SK-N-SH (cell line): ENCODE measurements around the gene PLRG1. TPM values are rescaled to one million over a fixed set of nuclear protein-coding genes. Genes with fewer than 3 reads are reported as not detected.

Source experiments
- CTCF ChIA-PET: fragments of 300-600, 350-600 bp; formaldehyde crosslinking; extraction: SDS; loops from one replicate; lab custom pipeline; 2021; lab: Yijun Ruan, JAX
- POLR2A ChIA-PET: fragments of 350-600 bp; sonication (Branson Sonifier 250); formaldehyde crosslinking; extraction: SDS; loops from one replicate; lab custom pipeline; 2020; ENCODE audit warnings: antibody characterized with exemption, inconsistent platforms; lab: Yijun Ruan, JAX
- DNase-seq: peaks from one replicate; pipeline ENCODE4 v3.0.0; 2012
- H2AFZ ChIP-seq: fragments of 200-600 bp; sonication (generic); 2 replicates; pipeline ENCODE4 v1.8.1; 2016; ENCODE audit warnings: antibody characterized with exemption, mild to moderate bottlenecking, low read depth
- H3F3A ChIP-seq: fragments of 200-600 bp; sonication (generic); replicated peaks from 2 replicates; pipeline ENCODE3; 2016; ENCODE audit warnings: antibody characterized with exemption, mild to moderate bottlenecking; ENCODE audit not compliant: insufficient read depth
- H3K27ac ChIP-seq, 2 experiments: fragments of 200-500 bp in 1 of 2; fragments of 200-600 bp in 1 of 2; sonication (Bioruptor generic) in 1 of 2; sonication (generic), shearing (Covaris generic) in 1 of 2; 2 replicates each; pipeline versions ENCODE4 v1.5.1 to v1.6.1; 2014 to 2016; ENCODE audit warnings: low read depth in 2 of 2, inconsistent platforms in 1 of 2, low read length in 1 of 2, mild to moderate bottlenecking in 1 of 2, mixed read lengths in 1 of 2
- H3K27me3 ChIP-seq: fragments of 200-600 bp; sonication (generic), shearing (Covaris generic); 2 replicates; pipeline ENCODE4 v1.6.1; 2016; ENCODE audit warnings: mixed run types; ENCODE audit not compliant: insufficient read depth
- H3K36me3 ChIP-seq, 2 experiments: fragments of 200-500 bp in 1 of 2; fragments of 200-600 bp in 1 of 2; sonication (Bioruptor generic) in 1 of 2; sonication (generic) in 1 of 2; replicated peaks in 1 of 2; 2 replicates each; pipeline versions ENCODE3 to v1.5.1; 2014 to 2016; ENCODE audit warnings: low read length in 1 of 2, mild to moderate bottlenecking in 1 of 2; ENCODE audit not compliant: insufficient read depth in 2 of 2, control insufficient read depth in 1 of 2
- H3K4me1 ChIP-seq, 2 experiments: fragments of 200-500 bp in 1 of 2; fragments of 200-600 bp in 1 of 2; sonication (Bioruptor generic) in 1 of 2; sonication (generic), shearing (Covaris generic) in 1 of 2; 2 replicates each; pipeline versions ENCODE4 v1.5.1 to v1.6.1; 2014 to 2016; ENCODE audit warnings: low read depth in 1 of 2, low read length in 1 of 2, mixed run types in 1 of 2; ENCODE audit not compliant: insufficient read depth in 2 of 2, control insufficient read depth in 1 of 2
- H3K4me2 ChIP-seq: fragments of 200-600 bp; sonication (generic), shearing (Covaris generic); 2 replicates; pipeline ENCODE4 v1.6.1; 2017; ENCODE audit warnings: mixed run types
- H3K4me3 ChIP-seq, 2 experiments: fragments of 200-500 bp in 1 of 2; fragments of 200-600 bp in 1 of 2; sonication (Bioruptor generic) in 1 of 2; sonication (generic), shearing (Covaris generic) in 1 of 2; 2 replicates each; pipeline versions ENCODE4 v1.5.1 to v1.8.1; 2014 to 2016; ENCODE audit warnings: low read depth in 2 of 2, inconsistent platforms in 1 of 2, low read length in 1 of 2, mild to moderate bottlenecking in 1 of 2, mixed read lengths in 1 of 2, moderate library complexity in 1 of 2
- H3K79me2 ChIP-seq: fragments of 200-600 bp; sonication (generic); 2 replicates; pipeline ENCODE4 v1.8.1; 2017; ENCODE audit warnings: mild to moderate bottlenecking; ENCODE audit not compliant: insufficient read depth
- H3K9ac ChIP-seq: fragments of 200-600 bp; sonication (generic); 2 replicates; pipeline ENCODE4 v1.6.1; 2017; ENCODE audit warnings: mixed run types
- H3K9me2 ChIP-seq: fragments of 200-600 bp; sonication (generic); 2 replicates; pipeline ENCODE4 v1.6.1; 2017; ENCODE audit warnings: mixed run types
- H3K9me3 ChIP-seq: fragments of 200-600 bp; sonication (generic); 2 replicates; pipeline ENCODE4 v1.6.1; 2017; ENCODE audit warnings: mixed run types, mild to moderate bottlenecking, moderate library complexity
- H4K20me1 ChIP-seq: fragments of 200-600 bp; sonication (generic); 2 replicates; pipeline ENCODE4 v1.6.1; 2017; ENCODE audit warnings: mild to moderate bottlenecking, mixed run types; ENCODE audit not compliant: insufficient read depth
- CHD2 ChIP-seq: fragments of 150-350 bp; IDR thresholded peaks from 2 replicates; pipeline ENCODE4 v1.6.1; 2018; ENCODE audit warnings: low read length; ENCODE audit not compliant: partially characterized antibody
- ELF1 ChIP-seq: IDR thresholded peaks from 2 replicates; pipeline ENCODE4 v1.4.0; 2012
- EP300 ChIP-seq, 2 experiments: IDR thresholded peaks; 2 replicates each; pipeline versions ENCODE4 v1.4.0 to v1.6.1; 2012; ENCODE audit warnings: borderline replicate concordance in 1 of 2, low read depth in 1 of 2, low read length in 1 of 2
- FOSL2 ChIP-seq: IDR thresholded peaks from 2 replicates; pipeline ENCODE4 v1.4.0; 2012; ENCODE audit warnings: low read depth, mild to moderate bottlenecking, moderate library complexity, borderline replicate concordance
- FOXJ3 ChIP-seq: sonication (generic); formaldehyde crosslinking; IDR thresholded peaks from 2 replicates; pipeline ENCODE4 v1.5.1; 2020; ENCODE audit warnings: mild to moderate bottlenecking, missing genetic modification reagents
- FOXM1 ChIP-seq: IDR thresholded peaks from 2 replicates; pipeline ENCODE4 v1.4.0; 2012; ENCODE audit warnings: low read depth, mild to moderate bottlenecking
- MEF2A ChIP-seq: IDR thresholded peaks from 2 replicates; pipeline ENCODE4 v1.4.0; 2012; ENCODE audit warnings: low read depth, borderline replicate concordance
- MXI1 ChIP-seq: IDR thresholded peaks from 2 replicates; pipeline ENCODE4 v1.6.1; 2012; ENCODE audit warnings: mild to moderate bottlenecking, low read depth, low read length, improper control_type of control experiment
- NFIC ChIP-seq: IDR thresholded peaks from 2 replicates; pipeline ENCODE4 v1.4.0; 2012; ENCODE audit warnings: borderline replicate concordance
- NRF1 ChIP-seq: IDR thresholded peaks from 2 replicates; pipeline ENCODE4 v1.6.1; 2012; ENCODE audit warnings: low read depth, mild to moderate bottlenecking, low read length
- POLR2AphosphoS5 ChIP-seq: IDR thresholded peaks from 2 replicates; pipeline ENCODE4 v1.6.1; 2012; ENCODE audit warnings: low read depth, low read length
- RAD21 ChIP-seq: IDR thresholded peaks from 2 replicates; pipeline ENCODE4 v1.6.1; 2012; ENCODE audit warnings: mild to moderate bottlenecking, low read length
- RCOR1 ChIP-seq: fragments of 150-350 bp; IDR thresholded peaks from 2 replicates; pipeline ENCODE4 v1.6.1; 2017; ENCODE audit warnings: antibody characterized with exemption, low read length
- REST ChIP-seq: IDR thresholded peaks from 2 replicates; pipeline ENCODE4 v1.6.1; 2012; ENCODE audit warnings: mild to moderate bottlenecking, low read depth, low read length, moderate library complexity
- TAF1 ChIP-seq: IDR thresholded peaks from 2 replicates; pipeline ENCODE4 v1.6.1; 2012; ENCODE audit warnings: low read depth, mild to moderate bottlenecking, low read length, moderate library complexity, borderline replicate concordance
- USF1 ChIP-seq: IDR thresholded peaks from 2 replicates; pipeline ENCODE4 v1.4.0; 2012; ENCODE audit warnings: low read depth, borderline replicate concordance
- YY1 ChIP-seq: IDR thresholded peaks from 2 replicates; pipeline ENCODE4 v1.4.0; 2012; ENCODE audit warnings: low read depth, mild to moderate bottlenecking
- ZBTB33 ChIP-seq: IDR thresholded peaks from 2 replicates; pipeline ENCODE4 v1.4.0; 2012; ENCODE audit warnings: low read depth, borderline replicate concordance
- WGBS: methylation state at CpG from one replicate; pipeline ENCODE4 v1.1.6; 2017; ENCODE audit warnings: low lambda C conversion rate; 5-methylcytosine and 5-hydroxymethylcytosine counted together
- polyA plus RNA-seq, 3 experiments: library from polyadenylated mRNA; depleted of rRNA; stranded (reverse); fragments of >200 nt; gene quantifications; 2 replicates each; pipeline ENCODE4 v1.2.3, GENCODE V29; 2012
- TF ChIP-seq, protein P1 (sequence below): fragments of 200-600 bp; sonication (generic); IDR thresholded peaks from 2 replicates; pipeline ENCODE4 v1.6.1; 2017; ENCODE audit warnings: antibody characterized with exemption, mild to moderate bottlenecking, moderate library complexity
- TF ChIP-seq, protein P2 (sequence below): fragments of 150-350 bp; IDR thresholded peaks from 2 replicates; pipeline ENCODE4 v1.6.1; 2016; ENCODE audit warnings: mild to moderate bottlenecking, low read depth, low read length

The PLRG1 gene
- polyA plus RNA-seq, 1 of the 3 experiments (the other 2 are of a cell fraction), result 64.8 TPM

GRCh38 chr4:154584259-154584658, 34.1 kb upstream of the PLRG1 start:
- Histone ChIP-seq H3K4me3 (no peak overlapping the region), H3F3A (no peaks in the 10 kb centered on the region), H3K27me3 (peaks cover 7% of the 10 kb centered on the region; the same call in 1 of the 2 replicates), H3K9me2 (no peaks in the 10 kb centered on the region; the same call in 1 of the 2 replicates), H3K9me3 (no peaks in the 10 kb centered on the region), H3K27ac (no peak overlapping the region), H3K4me1 (no peaks in the 10 kb centered on the region), H3K9ac (no peak overlapping the region), H3K4me2 (no peak overlapping the region), H3K36me3 (no peaks in the 10 kb centered on the region), H2AFZ (no peak overlapping the region), H3K79me2 (no peaks in the 10 kb centered on the region), H4K20me1 (no peaks in the 10 kb centered on the region)
- WGBS, result 8% methylated on average over 5 of the region's 5 CpGs
- no peak for TF ChIP-seq CHD2
- TF ChIP-seq TAF1, result no peak
- TF ChIP-seq POLR2AphosphoS5, result no peak
- TF ChIP-seq RAD21, result no peak
- no peak for DNase-seq
- ChIA-PET POLR2A (no interaction called here), CTCF (interaction anchor here (2.6 kb wide), 1 partner anchor 11 kb away, joined by 6 read pairs; no protein-coding TSS in a partner anchor)

GRCh38 chr4:154583677-154584076, 33.5 kb upstream of the PLRG1 start:
- Histone ChIP-seq H4K20me1 (no peaks in the 10 kb centered on the region), H3K9me2 (no peaks in the 10 kb centered on the region; the same call in 1 of the 2 replicates), H3K4me3 (no peak overlapping the region), H3K27ac (no peak overlapping the region), H3K79me2 (no peaks in the 10 kb centered on the region), H3K27me3 (peaks cover 5% of the 10 kb centered on the region; the same call in 1 of the 2 replicates), H3F3A (no peaks in the 10 kb centered on the region), H3K4me1 (no peaks in the 10 kb centered on the region), H3K4me2 (no peak overlapping the region), H3K36me3 (no peaks in the 10 kb centered on the region), H2AFZ (no peak overlapping the region), H3K9me3 (no peaks in the 10 kb centered on the region), H3K9ac (no peak overlapping the region)
- CTCF ChIA-PET, result interaction anchor here (1.4 to 2.6 kb wide), 2 partner anchors 11 to 77 kb away, joined by 3 to 6 read pairs; no protein-coding TSS in a partner anchor
- DNase-seq, result no peak
- POLR2A ChIA-PET, result no interaction called here
- no peak for TF ChIP-seq YY1
- no peak for TF ChIP-seq MEF2A
- TF ChIP-seq RCOR1, result no peak
- TF ChIP-seq FOXM1, result no peak
- no peak for TF ChIP-seq FOSL2
- no peak for TF ChIP-seq USF1
- TF ChIP-seq, protein P1, sequence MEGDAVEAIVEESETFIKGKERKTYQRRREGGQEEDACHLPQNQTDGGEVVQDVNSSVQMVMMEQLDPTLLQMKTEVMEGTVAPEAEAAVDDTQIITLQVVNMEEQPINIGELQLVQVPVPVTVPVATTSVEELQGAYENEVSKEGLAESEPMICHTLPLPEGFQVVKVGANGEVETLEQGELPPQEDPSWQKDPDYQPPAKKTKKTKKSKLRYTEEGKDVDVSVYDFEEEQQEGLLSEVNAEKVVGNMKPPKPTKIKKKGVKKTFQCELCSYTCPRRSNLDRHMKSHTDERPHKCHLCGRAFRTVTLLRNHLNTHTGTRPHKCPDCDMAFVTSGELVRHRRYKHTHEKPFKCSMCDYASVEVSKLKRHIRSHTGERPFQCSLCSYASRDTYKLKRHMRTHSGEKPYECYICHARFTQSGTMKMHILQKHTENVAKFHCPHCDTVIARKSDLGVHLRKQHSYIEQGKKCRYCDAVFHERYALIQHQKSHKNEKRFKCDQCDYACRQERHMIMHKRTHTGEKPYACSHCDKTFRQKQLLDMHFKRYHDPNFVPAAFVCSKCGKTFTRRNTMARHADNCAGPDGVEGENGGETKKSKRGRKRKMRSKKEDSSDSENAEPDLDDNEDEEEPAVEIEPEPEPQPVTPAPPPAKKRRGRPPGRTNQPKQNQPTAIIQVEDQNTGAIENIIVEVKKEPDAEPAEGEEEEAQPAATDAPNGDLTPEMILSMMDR, result no peak
- TF ChIP-seq MXI1, result no peak
- no peak for TF ChIP-seq NRF1
- TF ChIP-seq NFIC, result no peak
- no peak for TF ChIP-seq ZBTB33
- TF ChIP-seq ELF1, result no peak
- TF ChIP-seq, protein P2, sequence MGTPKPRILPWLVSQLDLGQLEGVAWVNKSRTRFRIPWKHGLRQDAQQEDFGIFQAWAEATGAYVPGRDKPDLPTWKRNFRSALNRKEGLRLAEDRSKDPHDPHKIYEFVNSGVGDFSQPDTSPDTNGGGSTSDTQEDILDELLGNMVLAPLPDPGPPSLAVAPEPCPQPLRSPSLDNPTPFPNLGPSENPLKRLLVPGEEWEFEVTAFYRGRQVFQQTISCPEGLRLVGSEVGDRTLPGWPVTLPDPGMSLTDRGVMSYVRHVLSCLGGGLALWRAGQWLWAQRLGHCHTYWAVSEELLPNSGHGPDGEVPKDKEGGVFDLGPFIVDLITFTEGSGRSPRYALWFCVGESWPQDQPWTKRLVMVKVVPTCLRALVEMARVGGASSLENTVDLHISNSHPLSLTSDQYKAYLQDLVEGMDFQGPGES, result no peak
- TF ChIP-seq EP300 (IDR thresholded peaks at IDR 0.05; ENCODE audit: borderline replicate concordance in 1 of 2, low read depth in 1 of 2, low read length in 1 of 2), result no peak
- no peak for TF ChIP-seq REST
- TF ChIP-seq FOXJ3 (CRISPR knock-in tag), result no peak
